ENCODE measurements around the gene THOC1. TPM values are rescaled to one million over a fixed set of nuclear protein-coding genes. Genes with fewer than 3 reads are reported as not detected.

The THOC1 gene
- total and polyA plus RNA-seq, 2 of the 4 experiments (the other 2 are of a cell fraction) = 13.3 to 15.8 TPM

DNA sequence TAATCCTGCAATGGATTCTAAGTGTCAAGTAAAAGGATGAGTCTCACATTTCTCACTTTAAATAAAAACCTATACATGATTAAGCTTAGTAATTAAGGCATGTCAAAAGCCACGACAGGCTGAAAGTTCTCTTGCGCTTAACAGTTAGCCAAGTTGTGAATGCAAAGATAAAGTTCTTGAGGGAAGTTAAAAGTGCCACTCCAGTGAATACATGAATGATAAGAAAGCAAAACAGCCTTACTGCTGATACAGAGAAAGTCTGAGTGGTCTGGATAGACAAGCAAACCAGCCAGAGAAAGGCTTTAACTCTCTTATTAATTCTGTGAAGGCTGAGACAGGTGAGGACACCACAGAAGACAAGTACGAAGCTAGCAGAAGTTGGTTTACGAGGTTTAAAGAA is 12.7 kb downstream of the THOC1 start:
- TF ChIP-seq CEBPB (IDR thresholded peaks at IDR 0.05; ENCODE audit: low read depth, low read length) = no peak
- TF ChIP-seq MAFK (IDR thresholded peaks at IDR 0.05; ENCODE audit: low read depth, low read length) = no peak
- no peak for TF ChIP-seq SMC3 (IDR thresholded peaks at IDR 0.05; ENCODE audit: low read depth, low read length)
- no peak for TF ChIP-seq RFX5 (IDR thresholded peaks at IDR 0.05; ENCODE audit: low read depth, low read length)
- TF ChIP-seq RCOR1 (IDR thresholded peaks at IDR 0.05; ENCODE audit: insufficient replicate concordance, low read length) = no peak
- TF ChIP-seq BHLHE40 (IDR thresholded peaks at IDR 0.05; ENCODE audit: low read depth, low read length) = no peak
- no peak for TF ChIP-seq NFE2L2 (IDR thresholded peaks at IDR 0.05; ENCODE audit: low read depth, low read length)
- no peak for TF ChIP-seq POLR2A (IDR thresholded peaks at IDR 0.05; ENCODE audit: low read depth, low read length)
- TF ChIP-seq, protein P1, sequence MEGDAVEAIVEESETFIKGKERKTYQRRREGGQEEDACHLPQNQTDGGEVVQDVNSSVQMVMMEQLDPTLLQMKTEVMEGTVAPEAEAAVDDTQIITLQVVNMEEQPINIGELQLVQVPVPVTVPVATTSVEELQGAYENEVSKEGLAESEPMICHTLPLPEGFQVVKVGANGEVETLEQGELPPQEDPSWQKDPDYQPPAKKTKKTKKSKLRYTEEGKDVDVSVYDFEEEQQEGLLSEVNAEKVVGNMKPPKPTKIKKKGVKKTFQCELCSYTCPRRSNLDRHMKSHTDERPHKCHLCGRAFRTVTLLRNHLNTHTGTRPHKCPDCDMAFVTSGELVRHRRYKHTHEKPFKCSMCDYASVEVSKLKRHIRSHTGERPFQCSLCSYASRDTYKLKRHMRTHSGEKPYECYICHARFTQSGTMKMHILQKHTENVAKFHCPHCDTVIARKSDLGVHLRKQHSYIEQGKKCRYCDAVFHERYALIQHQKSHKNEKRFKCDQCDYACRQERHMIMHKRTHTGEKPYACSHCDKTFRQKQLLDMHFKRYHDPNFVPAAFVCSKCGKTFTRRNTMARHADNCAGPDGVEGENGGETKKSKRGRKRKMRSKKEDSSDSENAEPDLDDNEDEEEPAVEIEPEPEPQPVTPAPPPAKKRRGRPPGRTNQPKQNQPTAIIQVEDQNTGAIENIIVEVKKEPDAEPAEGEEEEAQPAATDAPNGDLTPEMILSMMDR (conservative IDR thresholded peaks at IDR 0.05; ENCODE audit: low read depth, low read length) = no peak
- TF ChIP-seq, protein P2, sequence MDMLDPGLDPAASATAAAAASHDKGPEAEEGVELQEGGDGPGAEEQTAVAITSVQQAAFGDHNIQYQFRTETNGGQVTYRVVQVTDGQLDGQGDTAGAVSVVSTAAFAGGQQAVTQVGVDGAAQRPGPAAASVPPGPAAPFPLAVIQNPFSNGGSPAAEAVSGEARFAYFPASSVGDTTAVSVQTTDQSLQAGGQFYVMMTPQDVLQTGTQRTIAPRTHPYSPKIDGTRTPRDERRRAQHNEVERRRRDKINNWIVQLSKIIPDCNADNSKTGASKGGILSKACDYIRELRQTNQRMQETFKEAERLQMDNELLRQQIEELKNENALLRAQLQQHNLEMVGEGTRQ (IDR thresholded peaks at IDR 0.05; ENCODE audit: low read depth, low read length) = no peak
- Histone ChIP-seq H3K9me1 (ENCODE audit: insufficient read depth, low read length) (no peaks in the 10 kb centered on the region), H3K27ac (ENCODE audit: insufficient read depth, low read length) (no peak overlapping the region), H3K9me3 (ENCODE audit: control insufficient read depth, insufficient read depth, low read length) (no peaks in the 10 kb centered on the region), H4K5ac (ENCODE audit: low read depth, low read length) (no peak overlapping the region), H2BK5ac (ENCODE audit: low read depth, low read length, poor library complexity, severe bottlenecking) (no peak overlapping the region), H2BK120ac (ENCODE audit: low read depth, low read length) (no peak overlapping the region), H4K8ac (ENCODE audit: low read depth in 2 of 2, low read length in 2 of 2) (no peak overlapping the region), H4K91ac (ENCODE audit: insufficient read depth, low read depth, low read length) (no peak overlapping the region), H2BK15ac (ENCODE audit: low read depth, low read length) (no peak overlapping the region), H3K23ac (ENCODE audit: low read depth, low read length) (no peak overlapping the region), H2AK5ac (ENCODE audit: low read depth, low read length) (no peak overlapping the region), H3K18ac (ENCODE audit: low read depth, low read length) (no peak overlapping the region), H3K36me3 (ENCODE audit: control insufficient read depth, insufficient read depth, low read length) (peaks cover 25% of the 10 kb centered on the region), H3K56ac (ENCODE audit: extremely low read depth, insufficient read depth, low read length) (no peak overlapping the region), H2AK9ac (replicated peaks; ENCODE audit: low read depth, low read length, poor library complexity) (no peak overlapping the region), H3K14ac (replicated peaks; ENCODE audit: low read depth, low read length) (no peak overlapping the region), H3K4me3 (ENCODE audit: insufficient read depth, low read depth, low read length) (no peak overlapping the region), H3K27me3 (ENCODE audit: control insufficient read depth, insufficient read depth, low read length) (no peaks in the 10 kb centered on the region), H4K20me1 (ENCODE audit: insufficient read depth, low read length) (no peaks in the 10 kb centered on the region), H3K79me1 (ENCODE audit: low read depth in 1 of 2, low read length in 2 of 2) (no peaks in the 10 kb centered on the region; a peak in 1 of 4 replicates), H3K9ac (ENCODE audit: low read depth, low read length) (no peak overlapping the region), H2BK20ac (ENCODE audit: low read depth, low read length) (no peak overlapping the region), H3K4me1 (ENCODE audit: control insufficient read depth, insufficient read depth, low read length) (no peaks in the 10 kb centered on the region), H3K4me2 (ENCODE audit: low read depth, low read length) (no peak overlapping the region), H2AFZ (replicated peaks; ENCODE audit: low read length, poor library complexity) (no peak overlapping the region), H3K4ac (ENCODE audit: low read depth, low read length) (no peak overlapping the region)
- ChIA-PET CTCF (no interaction called here), POLR2A (ENCODE audit: unreplicated experiment) (no interaction called here)
- BruUV-seq (replicated peaks) = no TSS peak
- intact Hi-C loops (cut with micrococcal nuclease) = no loop called here
- WGBS, 2 experiments (ENCODE audit: extremely low coverage in 2 of 2, insufficient read length in 1 of 2) = 85% methylated on average over 2 of the region's 4 CpGs; no CpG with 5 or more reads in 1 of the 2 experiments
- dilution Hi-C loops (cut with HindIII; ENCODE audit: low sequenced_read_pairs, unreplicated experiment) = no loop called here
- DNase-seq = no peak
- in situ Hi-C loops (cut with MboI; ENCODE audit: low sequenced_read_pairs) = no loop called here
- no peak for ATAC-seq (ENCODE audit: low read depth)
